WERI-Rb-1 (cell line): Measurements from ENCODE around the gene PSMF1.
A peak's percentile ranks its signal among the peaks of the same experiment; 100 is the strongest.

Experiments
- DNase-seq: peaks from one replicate; pipeline ENCODE4 v3.0.0-alpha.2; 2020
- H3K27ac ChIP-seq: fragments of 250-450 bp; sonication (Bioruptor Pico); 2 replicates; pipeline ENCODE4 v1.5.1; 2020; ENCODE audit warnings: mild to moderate bottlenecking, moderate library complexity
- H3K27me3 ChIP-seq: fragments of 250-450 bp; sonication (Bioruptor Pico); 2 replicates; pipeline ENCODE4 v1.5.1; 2021; ENCODE audit warnings: mild to moderate bottlenecking, low read depth, moderate library complexity; ENCODE audit not compliant: insufficient read depth, severe bottlenecking
- H3K36me3 ChIP-seq: fragments of 250-450 bp; sonication (Bioruptor Pico); 2 replicates; pipeline ENCODE4 v1.5.1; 2020; ENCODE audit warnings: mild to moderate bottlenecking, moderate library complexity
- H3K4me3 ChIP-seq: 2 replicates; pipeline ENCODE4 v1.5.1; 2011; ENCODE audit warnings: low read depth, mild to moderate bottlenecking, control low read depth, low read length
- H3K9me3 ChIP-seq: fragments of 250-450 bp; sonication (Bioruptor Pico); 2 replicates; pipeline ENCODE4 v1.5.1; 2021; ENCODE audit warnings: mild to moderate bottlenecking, moderate library complexity; ENCODE audit not compliant: severe bottlenecking
- CTCF ChIP-seq: IDR thresholded peaks from 2 replicates; pipeline ENCODE4 v1.5.1; 2011; ENCODE audit warnings: low read depth, mild to moderate bottlenecking, control low read depth, inconsistent platforms, low read length

PSMF1 gene

GRCh38 chr20:1118004-1118335 lies 432 bp upstream of the PSMF1 start:
- Histone ChIP-seq H3K9me3 (no peaks in the 10 kb centered on the region), H3K36me3 (peaks cover 16% of the 10 kb centered on the region), H3K27ac (peak overlapping the region; percentile 52), H3K27me3 (no peaks in the 10 kb centered on the region), H3K4me3 (peak overlapping the region; percentile 91)
- TF ChIP-seq CTCF, result no peak
- no peak for DNase-seq

- Histone ChIP-seq H3K4me3 (peak overlapping the region; percentile 91), H3K36me3 (peaks cover 24% of the 10 kb centered on the region), H3K9me3 (no peaks in the 10 kb centered on the region), H3K27me3 (no peaks in the 10 kb centered on the region), H3K27ac (peak overlapping the region; percentile 79)
- DNase-seq, result no peak
- TF ChIP-seq CTCF, result no peak
Measured at GRCh38 chr20:1119128-1119505, 715 bp downstream of the PSMF1 start.

- H3K36me3 ChIP-seq, result peaks cover 28% of the 10 kb centered on the region
- TF ChIP-seq CTCF, result no peak
- no peak for DNase-seq
- H3K4me3 ChIP-seq, result peak overlapping the region; percentile 91
- no peaks in the 10 kb centered on the region for H3K9me3 ChIP-seq
- H3K27me3 ChIP-seq, result no peaks in the 10 kb centered on the region
- no peak overlapping the region for H3K27ac ChIP-seq
Measured at GRCh38 chr20:1119524-1119923, 1.1 kb downstream of the PSMF1 start.

GRCh38 chr20:1121429-1121828 lies 3.0 kb downstream of the PSMF1 start:
- DNase-seq, result no peak
- no peak overlapping the region for H3K4me3 ChIP-seq
- no peaks in the 10 kb centered on the region for H3K27me3 ChIP-seq
- no peak for TF ChIP-seq CTCF
- H3K27ac ChIP-seq, result no peak overlapping the region
- H3K9me3 ChIP-seq, result no peaks in the 10 kb centered on the region
- H3K36me3 ChIP-seq, result peaks cover 45% of the 10 kb centered on the region

GRCh38 chr20:1122388-1123315 lies 4.2 kb downstream of the PSMF1 start:
- H3K4me3 ChIP-seq, result no peak overlapping the region

More at GRCh38 chr20:1122388-1123315, 4.2 kb downstream of the PSMF1 start:
- no peak for TF ChIP-seq CTCF
- Histone ChIP-seq H3K9me3 (no peaks in the 10 kb centered on the region), H3K36me3 (peaks cover 55% of the 10 kb centered on the region), H3K27me3 (no peaks in the 10 kb centered on the region), H3K27ac (no peak overlapping the region)
- no peak for DNase-seq
